Measurements from ENCODE around the gene ENTPD5.

DNA sequence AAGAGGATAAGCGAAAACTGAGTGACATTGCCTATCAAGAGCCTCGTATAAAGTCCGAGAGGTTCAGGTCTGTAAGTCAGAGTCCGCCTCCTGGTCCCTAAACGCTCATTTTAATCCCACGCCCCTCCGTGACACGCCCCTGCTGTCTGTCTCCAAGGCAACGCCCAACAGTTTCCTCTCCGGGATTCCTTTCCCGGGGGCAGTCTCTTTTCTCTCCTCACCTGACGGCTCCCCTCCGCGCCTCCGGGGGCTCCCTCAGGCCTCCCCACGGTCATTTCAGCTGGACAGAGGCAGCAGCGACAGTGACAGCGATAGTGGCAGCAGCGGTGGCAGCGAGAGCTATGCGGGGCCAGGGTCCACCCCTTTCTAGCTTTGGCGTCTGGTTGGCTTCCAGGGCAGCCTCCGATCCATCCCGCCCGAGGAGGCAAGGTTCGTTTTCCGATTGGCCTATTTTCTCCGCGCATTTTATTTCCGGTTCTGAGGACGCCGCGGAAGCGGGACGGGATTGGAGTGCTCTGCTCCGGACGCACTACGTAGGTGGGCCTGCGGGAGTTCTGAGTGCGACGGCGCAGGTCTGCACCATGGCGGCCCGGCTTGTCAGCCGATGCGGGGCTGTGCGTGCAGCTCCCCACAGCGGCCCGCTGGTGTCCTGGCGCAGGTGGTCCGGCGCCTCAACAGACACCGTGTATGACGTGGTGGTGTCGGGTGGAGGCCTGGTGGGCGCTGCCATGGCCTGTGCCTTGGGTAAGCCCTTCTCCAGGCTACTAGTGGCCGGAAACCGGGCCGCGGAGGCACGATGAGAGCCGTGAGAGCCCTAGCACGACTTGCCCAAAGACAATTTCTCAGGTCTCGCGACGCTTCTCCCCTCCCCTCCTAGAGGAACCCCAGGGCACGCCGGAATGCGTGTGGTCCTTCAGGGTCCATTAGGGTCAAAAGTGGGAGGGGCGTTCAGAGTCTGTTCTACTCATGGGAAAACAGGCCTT lies 69.0 kb downstream of the ENTPD5 start, which contains the start of the genes COQ6 and FAM161B:
- TF ChIP-seq, protein P1, sequence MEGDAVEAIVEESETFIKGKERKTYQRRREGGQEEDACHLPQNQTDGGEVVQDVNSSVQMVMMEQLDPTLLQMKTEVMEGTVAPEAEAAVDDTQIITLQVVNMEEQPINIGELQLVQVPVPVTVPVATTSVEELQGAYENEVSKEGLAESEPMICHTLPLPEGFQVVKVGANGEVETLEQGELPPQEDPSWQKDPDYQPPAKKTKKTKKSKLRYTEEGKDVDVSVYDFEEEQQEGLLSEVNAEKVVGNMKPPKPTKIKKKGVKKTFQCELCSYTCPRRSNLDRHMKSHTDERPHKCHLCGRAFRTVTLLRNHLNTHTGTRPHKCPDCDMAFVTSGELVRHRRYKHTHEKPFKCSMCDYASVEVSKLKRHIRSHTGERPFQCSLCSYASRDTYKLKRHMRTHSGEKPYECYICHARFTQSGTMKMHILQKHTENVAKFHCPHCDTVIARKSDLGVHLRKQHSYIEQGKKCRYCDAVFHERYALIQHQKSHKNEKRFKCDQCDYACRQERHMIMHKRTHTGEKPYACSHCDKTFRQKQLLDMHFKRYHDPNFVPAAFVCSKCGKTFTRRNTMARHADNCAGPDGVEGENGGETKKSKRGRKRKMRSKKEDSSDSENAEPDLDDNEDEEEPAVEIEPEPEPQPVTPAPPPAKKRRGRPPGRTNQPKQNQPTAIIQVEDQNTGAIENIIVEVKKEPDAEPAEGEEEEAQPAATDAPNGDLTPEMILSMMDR (IDR thresholded peaks at IDR 0.05) = peak; percentile 28 to 60 (median 57)
- TF ChIP-seq EP300 (IDR thresholded peaks at IDR 0.05) = no peak
